GM19035 (cell line): ENCODE results near the gene EIF2B4.
"Not testable (repeated sequence)": the region's sequence is repeated elsewhere in the genome, so short reads cannot be mapped to it uniquely, and the experiment has no call there.

Experiments
- ATAC-seq: cut with Tn5 transposase; IDR thresholded peaks from one replicate; pipeline ENCODE4 v1.9.1; 2021; ENCODE audit not compliant: unreplicated experiment

EIF2B4 gene

GRCh38 chr2:27378096-27378808, 8.1 kb upstream of the EIF2B4 start:
- ATAC-seq, result no peak

- no peak for ATAC-seq
These were observed 7.5 kb upstream of the EIF2B4 start for GRCh38 chr2:27377618-27378095.

GRCh38 chr2:27376866-27377617, 6.9 kb upstream of the EIF2B4 start:
- ATAC-seq, result no peak

GRCh38 chr2:27376151-27376865, 6.2 kb upstream of the EIF2B4 start:
- no peak for ATAC-seq

DNA sequence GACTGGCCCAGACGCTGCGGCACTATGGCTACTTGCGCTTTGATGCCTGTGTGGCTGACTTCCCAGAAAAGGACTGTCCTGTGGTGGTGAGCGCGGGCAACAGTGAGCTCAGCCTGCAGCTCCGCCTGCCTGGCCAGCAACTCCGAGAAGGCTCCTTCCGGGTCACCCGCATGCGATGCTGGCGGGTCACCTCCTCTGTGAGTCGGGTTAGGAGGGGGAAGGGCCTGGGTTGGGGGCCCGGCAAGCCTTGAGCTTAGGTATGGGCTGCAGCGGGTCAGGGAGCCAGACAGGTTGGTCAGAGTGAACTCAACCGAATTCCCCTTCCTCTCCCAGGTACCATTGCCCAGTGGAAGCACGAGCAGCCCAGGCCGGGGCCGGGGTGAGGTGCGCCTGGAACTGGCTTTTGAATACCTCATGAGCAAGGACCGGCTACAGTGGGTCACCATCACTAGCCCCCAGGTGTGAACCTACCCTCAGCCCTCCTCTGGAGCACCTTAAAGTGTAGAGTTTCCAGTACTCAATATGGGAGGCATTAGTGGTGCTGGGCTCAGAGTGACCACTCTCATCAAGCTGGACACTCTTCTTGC, 5.5 kb upstream of the EIF2B4 start:
- no peak for ATAC-seq

DNA sequence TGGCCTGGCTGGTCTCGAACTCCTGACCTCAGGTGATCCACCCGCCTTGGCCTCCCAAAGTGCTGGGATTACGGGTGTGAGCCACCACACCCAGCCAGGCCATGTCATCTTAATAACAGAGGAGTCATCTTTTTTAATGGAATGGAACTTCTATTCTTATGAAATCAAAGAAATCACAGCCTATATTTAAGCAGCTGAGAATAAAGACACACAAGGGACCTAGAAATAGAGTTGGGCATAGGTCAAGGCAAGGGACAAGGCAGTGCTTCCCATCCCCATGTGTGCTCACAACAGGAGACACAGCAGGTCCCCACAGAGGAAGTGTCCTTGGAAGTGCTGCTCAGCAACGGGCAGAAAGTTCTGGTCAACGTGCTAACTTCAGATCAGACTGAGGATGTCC, 3.4 kb upstream of the EIF2B4 start:
- no peak for ATAC-seq

DNA sequence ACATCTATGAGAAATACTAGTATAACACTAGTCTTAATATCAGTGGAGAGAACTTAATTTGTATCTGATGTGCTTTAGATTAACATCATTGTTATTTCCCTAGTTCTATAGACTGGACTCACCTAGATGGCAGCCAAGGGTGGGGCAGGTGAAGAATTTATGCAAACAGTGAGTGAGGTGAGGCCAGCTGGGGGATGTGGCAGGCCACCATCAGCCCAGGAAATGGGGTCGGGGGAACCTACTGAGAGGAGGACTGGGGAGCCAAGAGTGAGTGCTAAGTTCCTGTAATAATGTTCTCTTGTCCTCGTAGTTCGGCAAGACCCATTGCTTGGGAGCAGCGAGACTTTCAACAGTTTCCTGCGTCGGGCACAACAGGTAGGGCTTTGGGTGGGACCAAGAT, 2.8 kb upstream of the EIF2B4 start:
- no peak for ATAC-seq

- peak; percentile 14 for ATAC-seq
These were observed 880 bp upstream of the EIF2B4 start for GRCh38 chr2:27370816-27371620.

- ATAC-seq, result peak; percentile 8
These were observed 590 bp downstream of the EIF2B4 start for GRCh38 chr2:27369471-27370025.

DNA sequence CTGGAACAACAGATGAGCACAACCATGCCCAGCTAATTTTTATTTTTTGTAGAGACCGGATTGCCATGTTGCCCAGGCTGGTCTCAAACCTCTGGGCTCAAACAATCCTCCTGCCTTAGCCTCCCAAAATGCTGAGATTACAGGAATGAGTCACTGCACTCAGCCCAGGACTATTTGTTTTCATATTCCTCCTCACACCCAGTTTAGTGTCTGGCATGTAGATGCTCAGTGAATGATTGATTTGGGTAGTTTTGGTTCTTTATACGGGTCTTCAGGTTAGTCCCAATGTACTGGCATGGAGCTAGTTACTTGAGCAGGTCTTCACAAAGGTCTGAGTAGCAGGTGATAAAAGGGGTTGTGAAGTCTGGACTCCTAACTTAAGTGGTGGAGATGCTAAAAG, 6.2 kb downstream of the EIF2B4 start:
- no peak for ATAC-seq

DNA sequence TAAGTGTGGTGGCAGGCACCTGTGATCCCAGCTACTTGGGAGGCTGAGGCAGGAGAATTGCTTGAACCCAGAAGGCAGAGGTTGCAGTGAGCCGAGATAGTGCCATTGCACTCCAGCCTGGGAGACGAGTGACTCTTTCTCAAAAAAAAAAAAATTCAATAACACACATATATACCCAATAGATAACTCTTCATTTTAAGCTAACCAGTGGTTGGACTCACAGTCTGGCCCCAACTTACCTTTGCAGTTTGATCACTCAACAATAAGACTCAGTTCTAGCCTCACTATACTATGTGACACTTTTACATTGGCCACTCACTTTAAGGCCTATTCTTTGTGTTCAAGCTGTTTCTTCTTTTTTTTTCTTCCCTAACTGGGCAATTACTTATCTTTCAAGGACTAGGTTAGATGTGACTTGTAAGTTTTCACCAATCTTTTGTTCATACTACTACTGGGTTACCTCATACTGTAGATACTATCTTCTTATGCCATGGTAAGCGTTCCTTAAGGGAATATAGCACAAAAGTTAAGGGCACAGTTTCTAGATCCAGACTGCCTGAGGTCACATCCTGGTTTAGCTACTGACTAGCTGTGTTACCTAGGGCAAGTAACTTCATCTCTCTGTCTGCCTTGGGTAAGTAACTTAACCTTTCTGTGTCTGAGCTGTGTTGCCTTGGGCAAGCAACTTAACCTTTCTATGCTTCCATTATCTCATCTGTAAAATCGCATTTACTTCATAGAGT, 7.3 kb downstream of the EIF2B4 start:
- ATAC-seq, result no peak

DNA sequence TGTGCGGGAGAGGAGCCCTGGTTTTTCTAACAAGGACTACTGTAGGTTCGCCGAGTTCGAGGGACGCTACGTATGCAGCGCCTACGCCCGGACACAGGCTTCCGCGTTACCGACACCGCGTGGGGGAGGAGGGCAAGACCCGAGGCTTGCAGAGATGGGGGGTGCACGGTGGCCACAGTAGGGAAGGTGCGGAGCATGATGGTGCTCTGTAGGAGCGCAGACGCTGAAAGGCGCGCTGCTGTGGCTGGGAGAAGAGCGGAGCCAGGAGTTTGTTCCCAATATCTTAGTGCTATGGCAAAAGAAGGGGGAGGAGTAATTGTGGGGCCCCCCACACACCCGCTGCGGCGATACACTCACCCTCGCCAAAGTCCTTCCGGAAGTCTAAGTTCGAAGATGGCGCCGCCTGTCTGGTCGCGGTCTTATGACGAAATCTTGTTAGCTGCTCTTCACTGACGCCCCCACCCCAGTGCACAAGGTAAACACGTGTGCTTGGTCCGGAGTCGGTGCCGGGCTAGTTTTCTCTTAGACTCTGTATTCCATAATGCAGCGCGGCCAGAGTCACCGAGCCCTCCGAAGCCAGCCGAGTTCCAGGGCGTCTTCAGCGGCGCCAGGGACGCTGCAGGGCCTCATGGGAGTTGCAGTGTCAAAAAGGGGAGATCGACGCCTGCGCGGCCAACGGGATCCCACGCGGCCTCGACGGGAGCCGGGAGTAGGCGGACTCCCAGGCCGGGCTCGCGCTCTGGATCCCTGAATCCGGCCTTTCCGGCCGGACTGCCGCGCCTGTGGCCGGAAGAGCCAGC, 13.6 kb downstream of the EIF2B4 start, which contains the start of gene GTF3C2:
GTF3C2 (minus strand) TSS at position 383 of the 800 bp plus-strand sequence. CDS start 13,210 bp downstream, outside the sequence.
- peak; percentile 80 for ATAC-seq

GRCh38 chr2:27356056-27356381, 14.1 kb downstream of the EIF2B4 start:
- ATAC-seq, result peak; percentile 42

GRCh38 chr2:27354597-27354927, 15.6 kb downstream of the EIF2B4 start:
- no peak for ATAC-seq

DNA sequence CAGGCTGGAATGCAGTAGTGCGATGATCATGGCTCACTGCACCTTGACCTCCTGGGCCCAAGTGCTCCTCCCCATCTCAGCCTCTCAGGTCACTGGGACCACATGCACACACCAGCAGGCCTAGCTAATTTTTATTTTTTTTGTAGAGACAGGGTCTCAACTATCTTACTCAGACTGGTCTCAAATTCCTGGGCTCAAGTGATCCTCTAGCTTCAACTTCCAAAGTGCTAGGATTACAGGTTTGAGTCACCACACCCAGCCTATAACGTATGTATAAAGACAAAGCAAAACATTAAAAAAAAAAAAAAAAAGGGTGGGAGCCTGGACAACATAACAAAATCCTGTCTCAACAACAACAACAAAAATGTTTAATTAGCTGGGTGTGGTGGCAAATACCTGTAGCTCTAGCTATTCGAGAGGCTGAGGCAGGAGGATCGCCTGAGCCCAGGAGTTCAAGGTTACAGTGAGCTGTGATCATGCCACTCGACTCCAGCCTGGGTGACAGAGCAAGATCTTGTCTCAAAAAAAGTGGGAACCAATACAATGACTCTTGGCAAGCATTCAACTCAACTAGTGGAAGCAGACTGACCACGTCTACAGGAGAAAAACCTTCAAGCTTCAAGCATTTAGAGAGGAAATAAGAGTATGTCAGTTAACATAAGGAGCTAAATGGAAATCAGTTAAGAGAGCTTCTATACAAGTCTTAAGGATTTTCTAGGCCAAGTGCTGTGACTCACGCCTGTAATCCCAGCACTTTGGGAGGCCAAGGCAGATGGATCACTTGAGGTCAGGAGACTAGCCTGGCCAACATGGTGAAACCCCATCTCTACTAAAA, 16.2 kb downstream of the EIF2B4 start:
- ATAC-seq, result no peak

DNA sequence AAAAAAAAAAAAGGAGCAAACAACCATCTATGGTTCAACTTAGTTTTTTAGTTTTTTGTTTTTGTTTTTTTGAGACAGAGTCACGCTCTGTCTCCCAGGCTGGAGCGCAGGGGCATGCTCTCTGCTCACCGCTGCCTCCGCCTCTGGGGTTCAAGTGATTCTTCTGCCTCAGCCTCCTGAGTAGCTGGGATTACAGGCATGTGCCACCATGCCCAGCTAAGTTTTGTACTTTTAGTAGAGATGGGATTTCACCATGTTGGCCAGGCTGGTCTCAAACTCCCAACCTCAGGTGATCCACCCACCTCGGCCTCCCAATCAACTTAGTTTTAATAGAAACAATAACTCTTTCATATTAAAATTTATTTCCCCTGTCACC, 16.8 kb downstream of the EIF2B4 start:
- ATAC-seq, result not testable (repeated sequence)

- no peak for ATAC-seq
These were observed 18.1 kb downstream of the EIF2B4 start for GRCh38 chr2:27351802-27352598.
